SKM-1 (cell line): ENCODE data around the gene HELZ2.

Experiments used
- DNase-seq: peaks from one replicate; lab custom pipeline; 2025; ENCODE audit not compliant: unreplicated experiment; lab: John Stamatoyannopoulos, UW

Gene HELZ2

DNA sequence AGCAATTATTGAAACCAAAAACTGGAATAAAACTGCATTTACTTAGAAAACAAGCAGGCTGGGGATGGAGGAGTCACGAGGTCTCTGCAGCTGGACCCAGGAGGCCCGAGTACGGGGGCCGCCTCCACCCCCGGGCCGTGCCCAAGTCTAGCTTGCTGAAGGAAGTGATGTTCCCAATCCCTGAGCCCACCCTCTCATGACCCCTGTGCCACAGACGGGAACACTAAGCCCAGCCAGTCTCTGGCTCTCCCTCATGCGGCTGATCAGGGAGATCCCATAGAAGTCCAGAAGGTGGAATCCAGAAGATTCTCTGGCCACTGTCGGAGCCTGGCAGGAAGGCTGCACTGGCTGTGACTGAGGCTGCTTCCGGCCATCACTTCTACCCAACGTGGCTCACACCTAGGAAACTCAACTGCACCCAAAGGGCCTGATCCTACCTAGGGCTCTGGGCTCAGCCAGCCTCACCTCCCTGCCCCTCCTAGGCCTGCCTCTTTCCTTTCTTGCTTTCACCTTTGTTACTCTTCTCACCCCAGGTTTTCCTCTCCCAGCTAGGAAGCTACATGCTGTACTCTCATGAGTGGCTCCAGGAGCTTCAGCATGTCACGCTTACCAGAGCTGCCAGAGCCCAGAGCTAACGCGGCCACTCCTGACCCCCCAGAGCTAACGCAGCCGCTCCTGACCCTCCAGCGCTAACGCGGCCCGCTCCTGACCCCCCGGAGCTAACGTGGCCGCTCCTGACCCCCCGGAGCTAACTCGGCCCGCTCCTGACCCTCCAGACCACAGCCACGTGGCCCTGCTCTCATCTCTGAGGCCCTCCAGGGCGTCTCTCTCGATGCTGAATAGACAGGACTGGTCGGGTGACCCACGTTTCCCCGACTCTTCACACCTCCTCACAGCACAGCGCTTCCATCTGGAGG, 24.7 kb upstream of the HELZ2 start:
- no peak for DNase-seq

GRCh38 chr20:63597651-63598478, 23.8 kb upstream of the HELZ2 start:
- DNase-seq = no peak

DNA sequence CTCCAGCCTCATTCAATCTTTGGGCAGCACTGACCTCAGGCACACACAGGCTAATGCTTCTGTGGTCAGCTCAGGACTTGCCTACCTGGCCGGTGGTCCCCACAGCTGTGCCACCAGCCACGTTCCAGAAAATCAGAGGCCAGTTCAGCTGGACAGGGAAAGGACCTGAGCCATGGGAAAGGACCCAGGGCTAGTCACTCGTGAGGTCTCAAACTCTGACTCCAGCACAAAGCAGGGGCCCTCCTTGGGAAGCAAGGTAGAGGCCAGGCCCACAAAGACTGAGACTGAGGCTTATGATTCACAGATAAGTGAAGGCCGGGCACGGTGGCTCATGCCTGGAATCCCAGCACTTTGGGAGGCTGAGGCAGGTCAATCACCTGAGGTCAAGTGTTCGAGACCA, 22.4 kb upstream of the HELZ2 start:
- DNase-seq = no peak

DNA sequence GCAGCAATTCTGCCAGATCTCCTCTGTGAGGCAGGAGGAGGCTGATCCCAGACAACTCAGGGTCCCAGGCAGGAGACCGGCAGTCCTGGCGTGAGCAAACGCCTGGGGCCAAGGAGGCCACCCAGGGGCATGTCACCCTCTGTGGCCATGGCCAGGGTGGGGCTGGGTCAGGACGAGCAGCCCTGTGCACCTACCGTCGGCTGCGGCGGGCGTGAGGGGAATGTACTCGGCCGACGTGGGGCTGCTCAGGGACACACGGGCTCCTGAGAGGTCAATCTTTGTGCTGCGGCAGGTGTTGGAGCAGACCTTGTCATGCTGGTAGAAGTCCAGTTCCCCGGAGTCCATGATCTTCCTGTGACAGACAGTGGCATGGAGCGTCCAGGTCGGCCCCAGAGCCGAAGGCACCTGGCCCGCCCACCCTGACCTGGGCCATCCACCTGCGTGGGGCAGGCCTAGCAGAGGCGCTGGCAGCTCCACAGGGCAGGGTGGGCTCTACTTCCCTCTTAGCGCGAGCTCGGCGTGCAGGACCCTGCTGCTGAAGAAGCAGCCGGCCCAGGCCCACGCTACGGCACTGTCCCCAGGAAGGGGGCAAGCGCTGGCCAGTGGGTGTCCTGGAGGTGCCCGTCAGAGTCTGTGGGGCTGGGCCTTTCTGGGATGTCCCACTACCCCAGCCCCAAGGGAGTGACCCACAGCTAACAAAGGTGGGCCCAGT, 21.5 kb upstream of the HELZ2 start:
- DNase-seq = no peak

DNA sequence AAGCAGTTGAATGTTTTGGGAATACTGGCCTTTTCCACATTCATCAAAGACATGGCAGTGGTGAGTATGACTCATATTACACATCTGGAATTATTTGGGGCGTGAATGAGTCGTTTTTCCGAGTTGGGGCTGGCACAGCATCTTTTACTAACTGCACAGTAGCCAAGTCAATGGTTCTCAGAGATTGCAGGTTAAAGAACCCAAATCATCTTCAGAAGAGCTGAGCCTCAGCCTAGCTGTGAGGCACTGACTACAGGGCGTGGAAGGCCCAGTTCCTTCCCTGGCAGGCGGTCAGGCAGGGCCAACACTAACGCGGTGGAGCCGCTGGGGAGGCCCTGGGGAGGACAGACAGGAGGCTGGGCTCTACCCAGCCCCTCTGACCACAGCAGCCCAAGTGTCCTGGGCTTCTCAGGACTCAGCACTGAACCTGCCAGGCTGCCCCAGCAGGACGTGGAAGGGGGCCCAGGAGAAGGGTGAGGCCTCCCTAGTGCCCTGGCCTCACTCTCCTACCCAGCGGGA, 20.1 kb upstream of the HELZ2 start:
- no peak for DNase-seq

- DNase-seq = no peak
Measured at GRCh38 chr20:63592661-63593060, 18.6 kb upstream of the HELZ2 start.

- no peak for DNase-seq
Measured at GRCh38 chr20:63591786-63592355, 17.8 kb upstream of the HELZ2 start.

DNA sequence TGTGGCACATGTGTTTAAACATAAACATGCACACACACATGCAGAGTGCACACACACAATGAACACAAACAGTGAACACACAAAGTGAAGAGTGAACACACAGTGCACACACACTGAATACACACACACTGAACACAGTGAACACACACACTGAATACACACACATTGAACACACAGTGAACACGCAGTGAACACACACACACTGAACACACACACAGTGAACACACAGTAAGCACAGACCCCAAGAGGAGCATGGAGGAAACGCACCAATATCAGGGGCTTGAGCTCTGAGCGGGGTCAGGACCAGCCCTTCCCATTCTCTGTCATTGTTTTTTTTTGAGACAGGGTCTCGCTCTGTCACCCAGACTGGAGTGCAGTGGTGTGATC, 17.1 kb upstream of the HELZ2 start:
- DNase-seq = no peak

- DNase-seq = no peak
Measured at GRCh38 chr20:63590218-63591146, 16.4 kb upstream of the HELZ2 start.

GRCh38 chr20:63589261-63590217, 15.5 kb upstream of the HELZ2 start:
- no peak for DNase-seq

DNA sequence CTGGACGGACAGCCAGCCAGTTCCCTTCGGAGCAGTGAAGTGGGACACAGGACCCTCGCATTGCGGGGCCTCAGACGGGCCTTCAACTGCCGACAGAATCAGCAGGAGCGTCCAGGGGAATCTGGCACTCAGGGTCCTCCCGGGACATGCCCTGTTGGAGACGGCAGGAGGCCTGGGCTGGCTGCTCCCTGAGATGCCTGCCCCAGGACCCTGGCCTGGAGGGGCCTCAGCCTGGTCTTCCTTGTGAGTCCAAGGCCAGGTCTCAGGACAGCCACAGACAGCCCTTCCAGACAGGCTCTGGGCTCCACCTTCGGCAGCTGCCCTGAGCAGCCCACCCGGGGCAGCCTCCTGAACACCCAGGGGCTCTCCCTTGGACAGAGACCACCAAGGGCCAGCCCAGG, 14.6 kb upstream of the HELZ2 start:
- DNase-seq = no peak

GRCh38 chr20:63587776-63588591, 13.9 kb upstream of the HELZ2 start:
- no peak for DNase-seq

GRCh38 chr20:63587256-63587655, 13.2 kb upstream of the HELZ2 start:
- DNase-seq = no peak

DNA sequence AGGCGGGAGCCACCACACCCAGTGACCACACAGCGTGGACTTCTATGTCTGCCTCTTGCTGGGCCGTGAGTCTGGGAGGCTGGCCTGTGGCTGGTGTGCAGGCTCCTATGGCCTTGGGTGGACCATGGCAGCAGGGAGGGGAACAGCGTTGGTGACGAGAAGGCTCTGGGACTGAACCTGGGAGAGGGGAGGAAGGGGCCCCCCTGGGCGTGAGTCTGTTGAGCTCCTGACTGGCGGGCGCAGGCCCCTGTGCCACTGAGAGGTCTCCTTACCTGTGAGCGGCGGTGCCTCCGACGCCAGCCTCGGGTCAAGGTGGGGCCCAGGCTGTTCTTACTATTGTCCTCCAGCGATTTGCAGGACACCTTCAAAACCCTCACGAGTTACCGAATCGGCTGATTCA, 12.8 kb upstream of the HELZ2 start:
- no peak for DNase-seq

- DNase-seq = no peak
Measured at GRCh38 chr20:63585616-63586565, 11.9 kb upstream of the HELZ2 start.

DNA sequence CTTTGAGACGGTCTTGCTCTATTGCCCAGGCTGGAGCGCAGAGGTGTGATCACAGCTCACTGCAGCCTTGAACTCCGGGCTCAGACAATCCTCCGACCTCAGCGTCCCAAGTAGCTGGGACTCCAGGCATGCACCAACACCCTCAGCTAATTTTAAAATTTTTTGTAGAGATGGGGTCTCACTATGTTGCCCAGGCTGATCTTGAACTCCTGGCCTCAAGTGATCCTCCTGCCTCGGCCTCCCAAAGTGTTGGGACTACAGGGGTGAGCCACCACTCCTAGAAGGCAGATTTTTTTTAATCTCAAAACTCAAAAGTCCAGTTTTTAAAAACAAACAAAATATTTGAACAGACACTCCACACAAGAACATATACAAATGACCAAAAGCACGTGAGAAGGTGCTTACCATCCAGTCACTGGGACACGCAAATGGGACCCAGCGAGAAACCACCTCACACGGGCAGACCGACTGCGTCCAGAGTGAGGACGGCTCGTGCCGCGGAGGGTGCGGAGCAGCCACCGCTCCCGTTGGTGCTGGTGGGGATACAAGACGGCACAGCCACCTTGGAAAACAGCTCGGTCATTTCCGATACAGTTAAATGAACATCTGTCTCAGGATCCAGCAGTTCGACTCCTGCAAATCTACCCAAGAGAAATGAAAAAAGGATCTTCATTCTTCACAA, 8.5 kb upstream of the HELZ2 start:
- no peak for DNase-seq
